Stimulated activated CD4-positive, alpha-beta T cell treated with anti-CD3 and anti-CD28 coated beads, Interleukin-1b, Interleukin-23, amount 100 ng/mL, for 1 hour (primary cell): Measurements from ENCODE around the gene TRPT1.
"Not testable (repeated sequence)": the region's sequence is repeated elsewhere in the genome, so short reads cannot be mapped to it uniquely, and the experiment has no call there.

Source experiments
- DNase-seq, 2 donors: peaks; one replicate each; pipeline ENCODE4 v3.0.0-alpha.2; 2020; ENCODE audit warnings: low read depth in 2 of 2

Gene TRPT1

DNA sequence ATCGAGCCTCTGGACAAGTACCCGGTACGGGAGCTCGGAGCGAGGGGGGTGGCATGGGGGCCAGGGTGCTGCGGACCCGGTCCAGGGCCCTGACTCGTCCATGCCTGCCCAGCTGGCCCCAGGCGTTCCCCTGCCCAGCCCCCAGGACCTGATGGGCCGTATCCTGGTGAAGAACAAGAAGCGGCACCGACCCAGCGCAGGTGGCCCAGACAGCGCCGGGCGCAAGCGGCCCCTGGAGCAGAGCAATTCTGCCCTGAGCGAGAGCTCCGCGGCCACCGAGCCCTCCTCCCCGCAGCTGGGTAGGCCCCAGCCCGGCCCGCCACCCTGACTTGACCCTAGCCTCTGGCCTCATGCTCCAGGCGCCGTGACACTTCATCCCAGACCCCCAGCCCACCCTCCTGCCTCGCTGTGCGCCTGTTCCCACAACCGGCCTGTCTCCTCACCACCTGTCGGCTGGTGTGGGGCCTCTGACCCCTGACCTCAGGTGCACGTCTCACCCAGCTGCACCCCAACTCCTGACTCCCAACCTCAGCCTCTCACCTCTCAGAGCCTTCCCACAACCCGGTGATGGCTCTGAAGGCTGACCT, 33.1 kb upstream of the TRPT1 start:
- no peak for DNase-seq

- DNase-seq: no peak
Observed at GRCh38 chr11:64258356-64258755, 32.4 kb upstream of the TRPT1 start.

DNA sequence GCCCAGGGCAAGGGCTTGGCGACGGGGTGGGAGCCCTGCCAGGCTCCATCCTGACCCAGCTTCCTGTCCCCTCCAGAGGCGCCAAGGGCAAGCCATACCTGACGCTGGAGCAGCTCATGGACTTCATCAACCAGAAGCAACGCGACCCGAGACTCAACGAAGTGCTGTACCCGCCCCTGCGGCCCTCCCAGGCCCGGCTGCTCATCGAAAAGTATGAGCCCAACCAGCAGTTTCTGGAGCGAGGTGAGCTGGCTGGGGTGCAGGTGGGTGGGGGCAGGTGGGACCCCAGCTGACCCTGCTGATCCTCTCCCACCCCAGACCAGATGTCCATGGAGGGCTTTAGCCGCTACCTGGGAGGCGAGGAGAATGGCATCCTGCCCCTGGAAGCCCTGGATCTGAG, 30.3 kb upstream of the TRPT1 start:
- no peak for DNase-seq

- no peak for DNase-seq
Observed at GRCh38 chr11:64255135-64256128, 29.4 kb upstream of the TRPT1 start.

DNA sequence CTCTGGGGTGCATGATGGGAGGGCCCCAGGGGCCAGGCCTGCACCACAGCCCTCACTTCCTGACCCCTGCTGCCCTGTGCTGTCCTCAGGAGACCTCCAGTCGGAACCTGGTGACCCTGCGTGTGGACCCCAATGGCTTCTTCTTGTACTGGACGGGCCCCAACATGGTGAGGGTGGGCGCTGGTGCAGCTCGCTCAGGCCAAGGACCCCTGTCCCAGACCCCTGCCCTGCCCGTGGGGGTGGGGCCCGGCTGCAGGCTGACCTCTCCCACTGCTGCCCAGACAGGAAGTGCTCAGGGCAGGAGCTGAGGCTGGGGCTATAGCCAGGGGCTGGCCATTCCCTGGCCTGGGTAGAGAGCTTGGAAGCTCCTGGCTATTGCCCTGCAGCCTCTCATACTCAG, 28.3 kb upstream of the TRPT1 start:
- no peak for DNase-seq

- DNase-seq: no peak
Observed at GRCh38 chr11:64253481-64253880, 27.5 kb upstream of the TRPT1 start.

GRCh38 chr11:64253043-64253442, 27.1 kb upstream of the TRPT1 start:
- DNase-seq: no peak

DNA sequence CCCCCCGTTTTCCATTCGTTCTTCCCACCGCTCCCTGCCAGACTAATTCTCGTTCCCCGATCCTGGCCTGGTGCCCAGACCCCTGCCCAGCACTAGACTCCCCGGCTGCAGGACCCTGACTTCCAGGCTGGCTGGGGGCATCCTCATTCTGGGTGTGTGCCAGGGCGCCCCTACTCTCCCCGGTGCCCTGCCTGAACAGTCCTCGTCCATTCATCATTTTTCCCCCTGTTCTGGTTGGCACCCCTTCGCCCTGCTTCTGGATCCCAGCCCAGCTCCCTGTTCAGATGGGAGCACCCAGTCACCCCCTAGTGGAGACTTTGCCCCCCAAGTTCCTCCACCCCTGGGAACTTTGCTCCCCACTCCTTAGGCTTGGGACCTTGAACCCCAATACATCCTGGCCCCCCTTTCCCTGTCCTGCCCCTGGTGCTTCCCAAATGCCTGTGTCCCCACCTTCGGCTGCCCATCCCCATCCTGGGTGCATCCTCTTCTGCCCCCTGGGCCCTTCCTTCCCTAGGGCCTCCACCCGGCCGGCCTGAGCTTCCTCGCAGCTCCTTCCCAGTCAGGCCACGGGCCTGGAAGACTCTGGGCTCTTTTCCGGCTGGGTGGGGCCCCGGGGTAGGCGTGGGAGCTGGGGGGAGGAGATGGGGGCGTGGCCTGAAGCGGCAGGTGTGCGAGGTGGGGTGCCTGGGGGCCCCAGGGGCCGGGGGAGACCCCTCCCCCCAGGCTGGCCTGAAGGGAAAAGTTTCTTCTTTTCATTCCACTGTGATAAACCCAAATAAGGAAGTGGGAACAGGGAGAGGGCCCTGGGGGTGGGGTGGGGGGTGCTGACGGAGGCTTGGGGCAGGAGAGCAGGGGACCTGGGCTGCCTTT, 26.3 kb upstream of the TRPT1 start:
- no peak for DNase-seq

DNA sequence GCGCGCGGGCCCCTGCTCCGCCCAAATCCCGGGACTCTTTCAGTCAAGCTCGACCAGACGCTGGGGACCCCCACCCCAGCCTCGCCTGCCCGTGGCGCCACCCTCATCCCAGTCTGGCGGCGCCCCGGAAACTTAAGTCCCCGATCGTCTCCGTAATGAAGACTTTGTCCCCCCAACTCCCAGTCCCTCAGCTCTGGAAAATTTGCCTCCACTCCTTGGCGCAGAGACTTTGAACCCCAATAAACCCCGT, 25.7 kb upstream of the TRPT1 start:
- DNase-seq: no peak

- DNase-seq: peak in 1 of 2 donors; percentile 50
Observed at GRCh38 chr11:64251016-64251752, 25.2 kb upstream of the TRPT1 start, which contains the start of gene PLCB3. TSS of gene PLCB3 (plus strand) at chr11:64251530. CDS start at chr11:64251650, 120 bp downstream.

DNA sequence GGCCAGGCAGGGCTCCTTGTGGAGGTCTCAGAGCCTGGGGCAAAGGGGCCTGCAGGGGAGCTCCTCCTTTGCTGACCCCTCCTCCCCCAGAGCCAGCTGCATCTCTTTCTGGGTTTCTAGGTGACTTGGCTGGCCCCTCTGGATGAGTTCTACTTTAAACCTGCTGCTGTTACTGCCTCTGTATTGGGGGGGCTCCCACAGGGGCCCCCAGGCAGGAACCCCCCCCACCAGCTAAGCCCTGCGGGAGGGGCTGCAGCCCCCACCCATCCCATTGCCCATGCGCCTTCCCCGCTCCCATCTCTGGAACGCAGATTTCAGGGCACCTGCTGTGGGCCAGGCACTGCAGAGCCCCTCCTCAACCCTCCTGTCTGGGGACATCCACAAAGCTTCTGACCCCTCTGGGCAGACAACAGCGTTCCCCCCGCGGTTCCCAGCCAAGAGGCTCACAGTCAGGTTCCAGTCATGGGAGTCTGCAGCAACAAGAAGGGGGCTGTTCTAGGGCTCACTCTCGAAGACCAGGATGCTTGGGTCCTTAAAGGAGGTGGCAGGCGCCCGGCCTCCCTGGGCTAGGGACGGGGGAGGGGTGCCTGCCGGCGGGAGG, 24.5 kb upstream of the TRPT1 start:
- DNase-seq: no peak

DNA sequence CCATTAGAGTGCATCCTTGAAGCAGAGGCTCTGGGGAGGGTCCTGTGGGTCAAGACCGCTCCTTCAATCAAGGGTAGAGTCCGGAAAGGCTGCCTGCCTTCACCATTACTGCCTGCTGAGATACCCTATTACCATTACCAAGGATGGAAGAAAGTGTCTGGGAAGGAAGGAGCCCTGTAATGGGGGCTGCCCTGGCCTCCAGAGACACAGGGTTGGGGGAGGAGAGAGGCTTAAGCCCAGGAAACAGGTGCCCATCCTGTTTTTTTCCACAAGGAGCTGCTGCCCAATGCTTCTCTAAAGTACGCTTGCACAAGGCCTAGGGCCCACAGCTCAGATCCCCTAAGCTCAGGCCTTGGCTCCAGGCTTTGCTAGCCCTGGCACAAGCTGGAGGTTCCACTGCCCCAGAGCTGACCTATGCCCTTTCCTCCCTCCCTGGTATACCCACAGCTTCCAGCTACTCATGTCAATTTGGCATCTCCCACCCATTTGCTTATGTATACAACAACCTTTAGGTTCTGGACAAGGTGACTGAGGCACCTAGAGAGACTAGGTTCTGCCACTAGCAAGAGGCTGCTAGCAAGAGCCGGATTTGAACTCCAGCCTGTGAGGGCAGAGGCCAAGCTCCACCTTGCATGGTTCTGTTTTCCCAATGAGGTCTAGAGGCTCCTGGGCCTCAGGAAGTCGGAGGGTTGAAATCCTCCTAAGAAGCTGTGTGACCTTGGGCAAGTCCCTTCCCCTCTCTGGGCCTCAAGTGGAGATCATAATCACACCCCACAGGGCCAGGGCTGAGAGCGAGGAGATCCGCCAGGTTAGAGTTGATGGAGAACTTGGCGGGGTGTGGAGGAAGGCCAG, 23.8 kb upstream of the TRPT1 start:
- DNase-seq: no peak

DNA sequence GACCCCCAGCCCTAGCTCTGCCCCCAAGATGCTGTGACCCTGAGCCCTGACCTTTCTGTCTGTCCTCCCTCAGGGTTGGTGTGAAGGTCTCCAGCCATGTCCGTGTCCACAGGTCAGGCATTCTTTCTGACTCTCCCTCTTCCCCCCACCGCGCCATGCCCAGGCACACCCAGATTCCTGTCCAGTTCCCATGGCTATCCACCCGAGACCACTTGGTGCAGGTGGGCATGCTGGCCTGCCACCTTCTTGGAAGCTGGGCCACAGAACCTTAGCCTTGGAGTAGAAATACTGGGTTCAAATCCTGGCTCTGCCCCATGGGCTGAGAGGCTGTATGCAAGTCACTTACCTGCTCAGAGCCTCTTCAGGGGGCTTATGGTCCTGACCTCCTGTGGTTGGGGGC, 23.1 kb upstream of the TRPT1 start:
- no peak for DNase-seq

DNA sequence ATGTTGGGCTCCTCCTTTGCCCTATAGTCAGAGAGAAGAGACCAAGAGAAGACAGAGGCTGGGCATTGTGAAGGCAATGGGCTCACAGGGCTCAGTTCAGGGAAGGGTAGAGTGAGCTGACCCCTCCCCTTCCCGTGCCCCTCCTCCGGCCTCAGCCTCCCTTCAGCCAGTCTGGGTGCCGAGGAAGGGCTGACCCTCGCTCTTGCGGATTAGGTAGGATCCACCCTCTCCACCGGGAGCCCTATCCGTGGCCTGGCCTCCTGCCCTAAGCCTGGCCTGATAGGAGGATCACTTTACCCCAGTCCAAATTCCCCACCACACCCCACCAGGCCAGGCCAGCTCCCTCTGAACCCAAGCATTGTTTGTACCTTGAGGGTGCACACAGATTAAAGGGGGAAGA, 22.6 kb upstream of the TRPT1 start:
- DNase-seq: no peak

DNA sequence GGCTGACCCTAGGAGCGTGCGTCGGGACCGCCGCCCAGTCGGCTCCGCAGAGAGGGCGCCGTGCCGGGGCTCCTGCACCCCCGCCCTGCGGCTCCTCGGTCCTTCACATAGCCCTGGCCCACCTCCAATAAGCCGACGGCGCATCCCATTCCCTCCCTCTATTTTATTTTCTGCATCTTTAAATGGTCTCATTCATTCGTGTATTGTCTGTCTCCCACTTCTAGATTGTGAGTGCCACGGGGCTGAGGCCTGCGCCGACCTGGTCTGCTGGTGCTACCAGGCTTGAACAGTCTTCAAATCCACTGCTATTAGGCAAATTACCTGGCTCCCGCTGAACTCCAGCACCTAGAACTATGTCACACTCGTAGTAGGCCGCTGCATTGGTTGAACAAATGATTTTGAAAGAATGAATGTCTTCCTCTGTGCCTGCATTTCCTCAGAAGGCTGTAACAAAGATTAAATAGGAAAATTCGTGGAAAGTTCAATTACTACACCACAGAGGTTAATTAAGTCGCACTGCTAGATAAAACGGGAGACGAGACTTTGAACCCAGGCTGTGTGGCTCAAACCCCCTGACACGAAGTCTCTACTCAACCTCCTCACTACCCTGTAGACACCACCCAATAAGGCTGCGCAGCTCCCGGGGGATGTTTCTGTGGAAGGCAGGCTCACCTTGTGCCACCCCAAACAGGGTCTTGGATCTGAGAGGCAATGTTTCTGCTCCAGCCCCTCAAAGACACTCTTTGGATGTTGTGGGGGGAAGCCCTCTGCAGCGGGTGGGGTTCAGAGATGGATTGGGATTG, 21.9 kb upstream of the TRPT1 start:
- no peak for DNase-seq

GRCh38 chr11:64246871-64247728, 21.1 kb upstream of the TRPT1 start, which contains the start of gene PPP1R14B:
TSS of gene PPP1R14B (minus strand) at chr11:64246943. CDS start at chr11:64246673, 270 bp downstream.
- peak in 1 of 2 donors; percentile 69 for DNase-seq

- DNase-seq: not testable (repeated sequence)
Observed at GRCh38 chr11:64246621-64246870, 20.6 kb upstream of the TRPT1 start.

DNA sequence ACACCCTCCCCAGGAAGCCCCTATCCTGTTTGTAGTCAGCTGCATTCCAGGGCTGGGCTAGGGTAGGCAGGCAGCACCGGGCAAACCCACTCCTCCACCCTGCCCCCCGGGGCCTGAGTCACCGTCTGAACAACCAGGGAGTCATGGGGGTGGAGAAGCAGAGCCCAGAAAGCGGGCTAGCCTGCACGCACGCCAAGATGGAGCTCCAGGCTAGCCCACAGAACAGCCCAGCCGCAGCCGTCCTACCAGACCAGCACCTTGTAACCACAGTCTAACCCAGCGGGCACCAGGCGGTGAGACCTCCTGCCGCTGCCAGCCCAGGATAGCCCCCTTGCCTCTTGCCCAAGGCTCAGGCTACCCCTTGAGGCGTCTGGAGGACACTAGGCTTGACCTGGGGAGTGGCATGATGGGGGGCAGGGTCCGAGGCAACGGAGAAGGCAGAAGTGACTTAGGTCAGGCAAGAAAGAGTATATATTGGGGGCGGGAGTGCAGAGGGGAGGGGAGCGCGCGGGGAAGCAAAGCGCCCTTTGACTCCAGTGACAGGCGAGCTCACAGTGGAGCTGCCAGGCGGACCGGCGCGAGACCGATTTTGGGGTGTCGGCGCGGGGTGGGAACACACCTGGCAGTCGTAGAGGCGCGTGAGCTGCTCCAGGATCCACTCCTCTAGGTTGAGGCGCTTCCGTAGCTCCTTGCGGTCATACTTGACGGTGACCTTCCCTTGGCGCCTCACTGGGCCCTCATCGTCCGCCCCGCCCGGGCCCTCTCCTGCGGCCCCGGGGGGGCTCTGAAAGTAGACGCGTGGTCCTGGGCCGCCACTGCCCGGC, 20.0 kb upstream of the TRPT1 start:
- DNase-seq: peak in 1 of 2 donors; percentile 73
